Retina (tissue), 1 donor: Measurements from ENCODE around the gene RNF225.
"Not testable (repeated sequence)": the region's sequence is repeated elsewhere in the genome, so short reads cannot be mapped to it uniquely, and the experiment has no call there.

ENCODE experiments used
- DNase-seq: peaks from one replicate; pipeline ENCODE4 v3.0.0-alpha.2; 2016

Gene RNF225

DNA sequence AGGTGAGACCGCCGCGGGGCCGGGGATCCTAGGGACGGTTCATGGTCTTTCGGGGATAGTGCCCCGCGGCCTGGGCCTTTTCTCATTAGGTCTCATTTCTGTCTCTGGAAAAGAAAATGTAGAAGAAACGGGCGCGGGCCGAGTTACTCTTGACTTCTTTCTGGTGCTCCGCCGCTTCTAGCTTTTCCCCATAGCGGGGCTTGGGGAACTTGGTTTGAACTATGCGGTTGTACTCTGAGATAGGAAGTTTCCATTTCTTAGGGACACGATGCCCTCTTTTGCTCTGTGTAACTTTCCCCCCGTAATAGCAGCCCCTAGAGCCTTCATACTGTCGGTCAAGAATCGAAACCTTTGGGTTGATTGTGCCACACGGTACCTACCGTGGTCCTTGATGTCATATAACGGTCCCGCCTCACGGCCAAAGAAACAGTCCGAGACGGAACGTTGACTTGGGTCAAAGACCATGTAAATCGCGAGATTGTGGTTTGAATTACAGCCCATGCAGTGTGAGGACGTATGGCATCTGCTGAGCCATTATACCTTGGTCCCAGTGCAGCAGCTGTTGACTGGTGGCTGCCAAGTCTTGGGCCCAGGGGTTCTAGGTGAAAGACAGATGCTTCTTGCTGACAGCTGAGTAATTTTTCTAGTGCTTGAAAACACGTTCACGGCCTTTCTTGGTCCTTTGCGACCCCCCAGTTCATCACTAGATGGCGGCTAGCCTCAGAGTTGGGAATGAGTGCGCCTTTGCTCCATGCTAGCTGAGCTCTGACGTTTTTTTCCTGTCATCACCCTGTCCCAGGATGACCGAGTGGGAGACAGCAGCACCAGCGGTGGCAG lies 7.9 kb upstream of the RNF225 start:
- DNase-seq = no peak

- DNase-seq = no peak
Measured at GRCh38 chr19:58388175-58388526, 7.3 kb upstream of the RNF225 start.

DNA sequence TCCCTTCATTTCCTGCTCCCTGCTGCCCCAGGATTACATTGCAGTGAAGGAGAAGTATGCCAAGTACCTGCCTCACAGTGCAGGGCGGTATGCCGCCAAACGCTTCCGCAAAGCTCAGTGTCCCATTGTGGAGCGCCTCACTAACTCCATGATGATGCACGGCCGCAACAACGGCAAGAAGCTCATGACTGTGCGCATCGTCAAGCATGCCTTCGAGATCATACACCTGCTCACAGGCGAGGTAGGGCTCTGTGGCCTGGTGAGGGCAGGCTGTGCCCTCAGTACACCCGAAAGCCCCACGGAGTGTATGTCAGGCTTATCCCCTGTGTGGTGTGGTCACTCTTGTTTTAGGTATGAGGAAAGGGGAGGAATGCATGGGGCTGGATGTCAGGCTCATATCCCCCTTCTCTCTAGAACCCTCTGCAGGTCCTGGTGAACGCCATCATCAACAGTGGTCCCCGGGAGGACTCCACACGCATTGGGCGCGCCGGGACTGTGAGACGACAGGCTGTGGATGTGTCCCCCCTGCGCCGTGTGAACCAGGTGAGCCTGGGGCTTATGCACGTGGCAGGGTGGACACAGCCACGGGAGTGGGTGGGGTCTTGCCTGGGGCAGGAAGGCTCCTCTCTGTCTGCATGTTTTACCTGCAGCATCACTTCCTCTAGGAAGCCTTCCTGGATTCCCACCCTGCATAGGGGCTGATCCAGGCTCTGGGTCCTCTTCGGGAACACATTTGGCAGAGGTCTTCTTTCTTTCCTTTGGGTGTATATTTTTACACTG lies 2.3 kb upstream of the RNF225 start:
- DNase-seq = no peak

DNA sequence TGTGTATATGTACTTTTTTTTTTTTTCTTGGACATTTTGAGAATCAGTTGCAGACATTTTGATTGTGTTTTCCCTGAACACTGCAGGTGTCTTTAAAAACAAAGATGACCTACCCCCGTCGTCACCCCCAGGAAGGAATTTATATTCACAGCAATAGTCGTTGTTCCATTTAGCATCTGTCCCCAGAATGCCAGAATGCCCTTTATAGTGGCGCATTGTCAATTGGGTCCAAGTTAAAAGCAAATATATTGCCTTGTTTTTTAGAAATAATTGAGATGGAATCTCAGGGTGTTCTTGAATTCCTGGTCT lies 1.8 kb upstream of the RNF225 start:
- no peak for DNase-seq

GRCh38 chr19:58394821-58395219 lies 636 bp upstream of the RNF225 start:
- DNase-seq = no peak

GRCh38 chr19:58395979-58396627 lies 647 bp downstream of the RNF225 start:
- peak; percentile 38 for DNase-seq

DNA sequence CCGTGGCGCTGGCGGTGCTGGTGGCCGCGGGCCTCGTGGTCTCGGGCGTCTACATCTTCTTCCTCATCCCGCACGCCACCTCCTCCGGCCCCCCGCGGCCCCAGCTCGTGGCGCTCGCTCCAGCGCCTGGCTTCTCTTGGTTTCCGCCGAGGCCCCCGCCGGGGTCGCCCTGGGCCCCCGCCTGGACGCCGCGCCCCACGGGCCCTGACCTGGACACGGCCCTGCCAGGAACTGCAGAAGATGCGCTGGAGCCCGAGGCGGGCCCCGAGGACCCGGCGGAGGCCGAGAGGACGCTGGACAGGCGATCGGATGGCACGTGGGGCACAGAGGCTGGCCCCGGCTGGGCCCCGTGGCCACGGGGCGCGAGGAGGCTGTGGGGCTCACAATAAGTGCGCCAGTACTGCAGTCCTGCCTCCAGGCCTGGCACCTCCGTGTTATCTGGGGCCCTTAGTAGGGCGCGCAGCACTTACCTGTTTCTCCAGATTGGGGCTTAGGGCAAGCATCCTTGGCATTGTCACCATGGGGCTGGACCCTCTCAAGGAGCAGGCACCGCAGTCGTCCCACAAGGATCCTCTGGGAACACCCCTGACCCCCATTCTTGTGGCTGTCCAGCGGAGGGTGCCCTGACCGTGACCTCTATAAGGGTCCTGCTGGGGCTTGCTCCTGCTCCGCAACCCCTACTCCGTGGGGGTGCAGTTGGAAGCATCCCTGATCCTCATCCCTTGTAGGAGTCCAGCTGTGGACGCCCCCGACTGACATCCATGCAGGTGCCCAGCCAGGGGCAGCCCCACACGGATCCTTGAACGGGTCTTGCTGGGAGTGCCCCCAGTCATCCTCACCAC lies 1.5 kb downstream of the RNF225 start:
- DNase-seq = peak; percentile 52

DNA sequence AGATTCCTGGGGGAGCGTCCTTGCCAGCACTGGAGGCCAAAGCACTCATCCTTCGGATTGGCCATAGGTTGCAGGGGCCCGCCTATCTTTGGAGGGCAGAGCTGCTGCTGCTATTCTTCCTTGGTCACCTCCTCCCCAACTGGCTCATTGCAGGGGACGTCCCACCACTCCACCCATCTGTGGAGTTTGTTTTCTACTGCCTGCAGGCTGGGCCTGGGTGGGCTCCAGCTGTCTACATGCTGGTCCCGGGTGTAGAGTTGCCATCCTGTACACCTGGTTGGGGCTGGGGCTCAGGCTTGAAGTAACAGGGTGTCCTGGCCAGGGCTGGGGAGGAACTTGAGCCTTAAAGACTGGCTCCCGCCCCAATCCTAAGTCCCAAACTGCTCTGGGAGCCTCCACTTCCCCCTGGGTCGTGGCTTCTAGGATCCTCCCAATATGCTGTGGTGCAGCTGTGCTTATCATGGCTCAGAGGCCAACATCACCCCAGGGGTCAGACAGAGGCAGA lies 2.1 kb downstream of the RNF225 start:
- DNase-seq = no peak

DNA sequence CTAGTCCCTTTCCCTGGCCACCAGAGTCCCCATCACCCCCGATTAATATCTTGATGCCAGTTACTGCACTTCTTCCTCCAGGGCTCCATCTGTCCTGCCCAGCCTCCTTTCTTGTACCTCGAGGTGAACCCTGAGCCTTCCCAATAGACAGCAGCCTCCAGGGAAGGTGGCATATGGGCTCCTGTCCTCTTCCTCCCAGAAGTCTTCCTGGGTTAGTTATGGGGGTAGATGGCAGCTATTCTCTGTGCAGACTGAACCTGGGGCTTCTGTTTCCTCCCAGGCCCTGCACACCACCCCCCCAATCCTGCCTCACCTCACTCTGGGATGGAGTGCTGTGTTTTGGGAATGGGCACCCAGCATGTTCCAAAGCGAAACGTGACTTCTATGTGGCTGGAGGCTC lies 2.6 kb downstream of the RNF225 start:
- DNase-seq = no peak

GRCh38 chr19:58398545-58398944 lies 3.1 kb downstream of the RNF225 start:
- no peak for DNase-seq

DNA sequence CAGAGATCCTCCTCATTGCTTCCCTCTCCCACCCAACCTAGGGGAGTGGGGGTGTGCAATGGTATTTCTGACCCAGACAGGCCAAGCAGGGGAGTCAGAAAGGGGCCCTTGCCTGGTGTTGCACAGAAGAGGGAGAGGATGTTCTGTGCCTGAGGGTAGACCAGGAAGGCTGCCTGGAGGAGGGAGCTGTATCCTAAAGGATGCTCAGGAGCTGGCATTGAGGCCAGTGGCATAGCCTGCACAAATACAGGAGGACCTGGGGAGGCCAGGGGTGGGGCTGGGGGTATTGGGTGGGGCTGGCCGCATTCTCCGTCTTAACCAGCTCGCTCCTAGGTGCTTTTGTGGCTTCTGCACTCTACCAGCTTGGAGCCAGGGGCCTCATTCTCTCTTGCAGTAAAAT lies 4.4 kb downstream of the RNF225 start:
- no peak for DNase-seq

DNA sequence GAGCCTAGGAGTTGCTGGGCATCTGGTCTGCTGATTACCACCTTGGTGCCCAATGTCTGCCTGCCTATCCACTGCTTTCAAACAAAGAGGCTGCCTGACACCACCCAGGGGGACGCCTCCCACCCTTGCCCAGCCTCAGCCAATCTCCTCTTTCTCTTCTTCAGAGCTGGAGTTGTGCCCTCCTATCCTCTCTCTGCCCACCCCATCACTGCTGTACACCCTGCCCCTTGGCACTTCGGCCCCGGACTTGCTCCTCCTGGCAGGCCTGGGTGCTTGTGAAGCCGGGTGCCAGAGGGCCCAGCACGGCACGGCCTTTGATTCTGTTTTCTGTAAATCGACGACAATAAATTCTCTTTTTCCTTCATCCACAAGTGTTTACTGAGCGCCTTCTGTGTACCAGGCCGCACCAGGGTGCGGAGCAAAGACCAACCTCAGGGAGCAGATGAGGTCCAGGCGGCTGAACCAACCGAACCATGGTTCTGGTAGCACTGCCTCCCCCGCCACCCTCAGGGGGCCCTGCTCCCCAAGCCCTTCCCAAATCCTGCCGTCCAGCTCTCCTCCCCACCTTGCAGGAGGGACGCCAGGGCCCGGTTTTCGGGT lies 5.0 kb downstream of the RNF225 start:
- no peak for DNase-seq

DNA sequence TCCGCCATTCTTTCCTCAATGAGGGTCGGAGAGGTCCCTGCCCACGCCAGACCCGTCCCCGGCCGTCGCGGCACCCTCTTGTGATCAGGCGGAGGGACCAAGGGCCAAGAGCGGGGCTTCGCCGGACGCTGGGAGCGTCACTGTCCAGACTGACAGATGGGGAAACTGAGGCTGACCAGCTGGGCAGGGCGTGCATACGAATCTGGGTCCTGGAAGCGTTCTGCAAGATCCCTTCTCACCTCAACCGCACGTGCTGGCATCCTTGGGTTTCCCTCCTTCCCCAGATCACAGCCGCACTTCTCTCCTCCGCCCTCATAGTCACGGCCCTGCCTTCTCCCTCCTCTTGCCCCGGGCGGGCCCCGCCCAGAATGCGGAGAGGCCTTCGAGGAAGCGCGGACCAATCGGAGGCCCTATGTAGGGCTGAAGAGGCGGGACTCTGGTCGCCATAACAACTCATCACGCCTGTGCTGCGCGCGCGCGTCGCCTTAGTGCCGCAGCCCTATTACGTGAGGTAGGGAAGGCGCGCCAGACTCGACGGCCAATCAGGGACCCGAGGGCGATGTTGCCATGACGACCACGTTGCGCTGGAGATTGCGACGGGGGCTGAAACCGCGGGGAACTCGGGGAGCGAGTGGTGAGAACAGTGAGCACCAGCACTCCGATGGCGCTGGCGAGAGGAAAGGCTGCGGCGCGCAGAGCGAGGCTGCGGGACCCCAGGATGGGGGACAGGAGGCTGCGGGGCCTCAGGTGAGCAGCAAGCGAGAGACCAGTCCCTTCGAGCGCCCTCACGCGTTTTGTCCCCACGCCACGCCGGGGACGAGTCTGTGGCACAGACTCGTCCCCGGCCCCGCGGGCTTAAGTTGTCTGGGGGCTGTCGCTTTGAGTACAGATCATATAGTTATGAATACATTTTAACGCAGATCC lies 5.7 kb downstream of the RNF225 start:
- peak; percentile 98 for DNase-seq

DNA sequence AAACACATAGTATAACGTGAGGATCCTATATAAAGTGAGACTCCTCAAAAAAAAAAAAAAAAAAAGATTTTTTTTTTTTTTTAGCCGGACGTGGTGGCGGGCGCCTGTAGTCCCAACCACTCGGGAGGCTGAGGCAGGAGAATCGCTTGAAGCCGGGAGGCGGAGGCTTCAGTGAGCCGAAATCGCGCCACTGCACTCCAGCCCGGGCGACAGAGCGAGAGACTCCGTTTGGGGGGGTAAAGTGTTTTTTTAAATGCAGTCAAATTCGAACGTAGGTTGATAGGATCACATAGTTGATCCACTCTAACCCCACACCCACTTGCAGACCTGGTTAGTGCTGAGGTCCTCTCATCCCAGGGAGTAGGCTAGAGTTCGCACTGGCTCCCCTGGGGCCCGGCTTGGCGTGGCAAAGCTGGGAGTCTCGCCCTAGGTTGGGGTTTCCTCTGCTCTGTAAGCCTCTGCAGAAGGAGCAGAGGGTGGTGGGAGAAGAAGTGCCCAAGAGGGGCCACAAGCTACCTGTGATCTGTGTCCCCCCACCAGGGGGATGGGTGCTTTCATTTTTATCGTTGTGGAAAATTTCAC lies 6.5 kb downstream of the RNF225 start:
- DNase-seq = no peak

DNA sequence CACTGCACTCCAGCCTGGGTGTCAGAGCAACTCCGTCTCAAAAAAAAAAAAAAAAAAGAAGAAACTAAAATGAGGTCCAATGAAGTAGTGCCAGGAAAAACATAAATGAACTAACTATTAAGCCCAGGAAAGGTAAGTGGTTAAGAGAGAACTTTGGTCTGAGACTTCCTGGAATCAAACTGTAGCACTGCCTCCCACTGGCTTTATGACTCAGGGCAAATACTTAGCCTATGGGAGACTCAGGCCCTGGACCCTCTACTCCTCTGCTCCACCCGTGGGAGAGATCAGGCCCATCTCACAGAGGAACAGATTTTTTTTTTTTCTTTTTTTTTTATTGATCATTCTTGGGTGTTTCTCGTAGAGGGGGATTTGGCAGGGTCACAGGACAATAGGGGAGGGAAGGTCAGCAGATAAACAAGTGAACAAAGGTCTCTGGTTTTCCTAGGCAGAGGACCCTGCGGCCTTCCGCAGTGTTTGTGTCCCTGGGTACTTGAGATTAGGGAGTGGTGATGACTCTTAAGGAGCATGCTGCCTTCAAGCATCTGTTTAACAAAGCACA lies 8.5 kb downstream of the RNF225 start:
- not testable (repeated sequence) for DNase-seq

DNA sequence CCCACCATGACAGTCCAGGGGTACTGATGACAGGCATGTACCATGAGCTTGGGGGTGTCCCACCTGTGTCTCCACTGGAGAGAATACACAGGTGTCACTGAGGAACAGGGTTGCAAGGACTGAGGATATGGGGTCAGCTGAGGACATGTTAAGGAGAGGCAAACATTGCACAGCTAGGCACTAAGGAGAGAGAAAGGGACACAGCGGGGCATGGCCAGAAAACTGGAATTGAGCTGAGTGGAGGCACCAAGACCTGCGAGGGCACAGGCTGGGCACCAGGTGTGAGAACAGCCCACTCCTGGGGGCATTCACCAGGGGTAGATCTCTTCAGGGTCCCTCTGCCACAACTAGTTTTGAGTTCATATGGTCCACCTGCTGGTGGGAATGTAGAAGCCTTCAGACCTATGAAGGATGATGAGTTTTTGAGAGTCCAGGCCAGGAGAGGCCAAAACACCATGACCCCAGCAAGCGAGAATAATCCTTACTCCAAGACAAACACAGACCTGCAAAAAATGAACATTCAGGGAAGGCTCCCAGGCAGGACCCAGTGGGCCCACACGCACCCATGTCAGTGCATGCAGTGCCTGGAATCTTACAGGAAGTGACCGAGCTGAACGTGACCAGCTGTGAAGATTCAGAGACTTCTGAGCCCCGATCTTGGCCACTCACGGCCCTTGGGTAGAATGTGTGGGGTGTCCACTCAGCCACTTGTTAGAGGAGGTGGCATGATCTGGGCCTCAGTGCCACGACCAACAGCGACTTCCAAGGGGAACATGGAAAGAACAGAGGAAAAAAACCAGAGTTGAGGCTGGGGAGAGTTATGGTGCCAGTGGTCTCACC lies 11.6 kb downstream of the RNF225 start:
- no peak for DNase-seq

DNA sequence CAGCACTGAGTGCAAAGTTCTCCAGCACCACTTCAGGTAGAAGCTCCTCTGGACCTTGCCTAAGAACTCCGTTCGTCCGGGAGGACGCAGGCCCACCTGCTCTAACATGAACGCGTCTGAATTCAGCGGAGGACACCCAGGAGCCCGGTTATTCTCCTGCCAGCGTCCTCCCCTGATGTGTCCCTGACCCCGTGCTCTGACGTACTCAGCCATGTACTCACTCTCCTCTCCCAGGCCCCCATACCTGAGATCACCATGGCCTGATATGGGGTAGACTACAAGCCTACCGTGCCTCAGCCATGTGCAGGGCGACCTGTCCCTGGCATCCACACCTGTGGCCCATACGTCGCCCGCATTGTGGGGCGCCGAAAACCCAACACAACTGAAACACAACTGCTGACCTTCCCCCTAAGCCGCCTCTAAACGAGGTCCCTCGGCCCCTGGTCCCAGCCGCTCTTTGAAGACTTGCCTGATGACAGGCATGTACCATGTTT lies 12.2 kb downstream of the RNF225 start:
- no peak for DNase-seq

- peak; percentile 97 for DNase-seq
Measured at GRCh38 chr19:58408152-58409009, 12.9 kb downstream of the RNF225 start, which contains the start of gene ZNF584. Gene ZNF584, plus strand, starts transcription at chr19:58408649. Its CDS starts 499 bp downstream, at chr19:58409148.
